Measurements from ENCODE around the gene CENATAC.

DNA sequence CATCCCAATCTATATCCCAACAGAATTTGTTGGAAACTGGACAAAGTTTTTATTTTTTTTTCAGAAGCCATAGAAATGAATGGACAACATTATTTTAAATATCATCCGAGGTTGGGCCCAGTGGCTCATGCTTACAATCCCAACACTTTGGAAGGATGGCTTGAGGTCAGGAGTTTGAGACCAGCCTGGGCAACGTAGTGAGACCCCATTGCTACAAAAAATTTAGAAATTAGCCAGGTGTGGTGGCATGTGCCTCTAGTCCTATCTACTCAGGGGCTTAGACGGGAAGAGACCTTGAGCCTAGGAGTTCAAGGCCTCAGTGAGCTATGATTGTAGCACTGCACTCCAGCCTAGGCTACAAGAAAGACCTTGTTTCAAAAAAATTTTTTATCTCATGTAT lies 36.9 kb downstream of the CENATAC start:
- TF ChIP-seq EZH2 (IDR thresholded peaks at IDR 0.05; ENCODE audit: borderline replicate concordance) (no peak), EZH2phosphoT487 (IDR thresholded peaks at IDR 0.05; ENCODE audit: low read depth, severe bottlenecking, unreplicated experiment) (no peak)
- TF ChIP-seq, protein P1, sequence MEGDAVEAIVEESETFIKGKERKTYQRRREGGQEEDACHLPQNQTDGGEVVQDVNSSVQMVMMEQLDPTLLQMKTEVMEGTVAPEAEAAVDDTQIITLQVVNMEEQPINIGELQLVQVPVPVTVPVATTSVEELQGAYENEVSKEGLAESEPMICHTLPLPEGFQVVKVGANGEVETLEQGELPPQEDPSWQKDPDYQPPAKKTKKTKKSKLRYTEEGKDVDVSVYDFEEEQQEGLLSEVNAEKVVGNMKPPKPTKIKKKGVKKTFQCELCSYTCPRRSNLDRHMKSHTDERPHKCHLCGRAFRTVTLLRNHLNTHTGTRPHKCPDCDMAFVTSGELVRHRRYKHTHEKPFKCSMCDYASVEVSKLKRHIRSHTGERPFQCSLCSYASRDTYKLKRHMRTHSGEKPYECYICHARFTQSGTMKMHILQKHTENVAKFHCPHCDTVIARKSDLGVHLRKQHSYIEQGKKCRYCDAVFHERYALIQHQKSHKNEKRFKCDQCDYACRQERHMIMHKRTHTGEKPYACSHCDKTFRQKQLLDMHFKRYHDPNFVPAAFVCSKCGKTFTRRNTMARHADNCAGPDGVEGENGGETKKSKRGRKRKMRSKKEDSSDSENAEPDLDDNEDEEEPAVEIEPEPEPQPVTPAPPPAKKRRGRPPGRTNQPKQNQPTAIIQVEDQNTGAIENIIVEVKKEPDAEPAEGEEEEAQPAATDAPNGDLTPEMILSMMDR (IDR thresholded peaks at IDR 0.05; ENCODE audit: poor library complexity): no peak

Data from hepatocyte (in vitro differentiated cells).